GM10248 (cell line): Measurements from ENCODE around the gene ATOSA.
A peak's percentile ranks its signal among the peaks of the same experiment; 100 is the strongest.

Source experiments
- CTCF ChIA-PET: fragments of 300-600 bp; sonication (Branson Sonifier 250); formaldehyde crosslinking; extraction: SDS; loops from one replicate; lab custom pipeline; 2021; ENCODE audit warnings: antibody characterized with exemption; lab: Yijun Ruan, JAX
- POLR2A ChIA-PET: fragments of 350-650 bp; sonication (Branson Sonifier 250); formaldehyde crosslinking; extraction: SDS; loops from one replicate; lab custom pipeline; 2020; ENCODE audit warnings: antibody characterized with exemption; lab: Yijun Ruan, JAX
- DNase-seq: peaks from one replicate; pipeline ENCODE4 v3.0.0; 2012; ENCODE audit errors: extremely low spot score
- CTCF ChIP-seq: IDR thresholded peaks from 2 replicates; pipeline ENCODE4 v1.5.1; 2012; ENCODE audit warnings: mild to moderate bottlenecking, low read depth; ENCODE audit errors: extremely low read depth, missing control alignments, control extremely low read depth

Gene ATOSA

GRCh38 chr15:52710050-52710707, 31.0 kb upstream of the ATOSA start:
- CTCF ChIA-PET, result interaction anchor here (0.8 to 1.2 kb wide), 5 partner anchors 18 to 483 kb away, joined by 3 to 4 read pairs (median 3); no protein-coding TSS in a partner anchor
- DNase-seq, result no peak

GRCh38 chr15:52709187-52709981, 30.2 kb upstream of the ATOSA start:
- no peak for TF ChIP-seq CTCF
- ChIA-PET CTCF (interaction anchor here (1.0 kb wide), 1 partner anchor 27 kb away, joined by 3 read pairs; no protein-coding TSS in a partner anchor), POLR2A (no interaction called here)
- peak; percentile 26 for DNase-seq

More at GRCh38 chr15:52710050-52710707, 31.0 kb upstream of the ATOSA start:
- TF ChIP-seq CTCF, result no peak
- POLR2A ChIA-PET, result no interaction called here

DNA sequence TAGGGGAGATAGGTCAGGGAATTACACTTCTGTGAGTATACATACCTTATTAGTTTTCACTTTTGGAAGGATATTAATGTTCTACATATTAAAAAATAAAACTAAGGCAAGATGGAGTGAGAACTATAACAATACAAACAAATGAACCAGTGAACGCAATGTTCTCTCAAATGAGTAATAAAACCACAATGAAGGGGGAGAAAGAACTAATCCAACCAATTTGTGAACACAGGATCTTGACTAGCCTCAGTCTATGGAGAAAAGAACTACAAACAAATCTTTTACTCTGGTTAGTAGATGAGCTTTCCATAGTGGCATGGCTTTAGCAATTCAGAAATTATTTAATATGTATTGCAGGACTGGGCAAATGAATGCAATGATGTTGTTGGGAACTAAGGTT, 26.9 kb upstream of the ATOSA start:
- ChIA-PET POLR2A (no interaction called here), CTCF (interaction anchor here (0.7 kb wide), 1 partner anchor 12 kb away, joined by 3 read pairs; no protein-coding TSS in a partner anchor)
- TF ChIP-seq CTCF, result no peak
- no peak for DNase-seq

- DNase-seq, result no peak
- POLR2A ChIA-PET, result no interaction called here
- CTCF ChIA-PET, result no interaction called here
- no peak for TF ChIP-seq CTCF
Observed at GRCh38 chr15:52702390-52702789, 23.2 kb upstream of the ATOSA start.

GRCh38 chr15:52699457-52699856, 20.3 kb upstream of the ATOSA start:
- DNase-seq, result no peak
- TF ChIP-seq CTCF, result no peak
- POLR2A ChIA-PET, result no interaction called here
- CTCF ChIA-PET, result no interaction called here

GRCh38 chr15:52698514-52698913, 19.3 kb upstream of the ATOSA start:
- no peak for DNase-seq
- TF ChIP-seq CTCF, result no peak
- ChIA-PET CTCF (interaction anchor here (0.9 to 1.5 kb wide), 2 partner anchors 10 to 15 kb away, joined by 3 to 4 read pairs; no protein-coding TSS in a partner anchor), POLR2A (no interaction called here)
